Left lung (tissue), 10 donors: ENCODE measurements around the gene PSME2. TPM values are rescaled to one million over a fixed set of nuclear protein-coding genes. Genes with fewer than 3 reads are reported as not detected.
A peak's percentile ranks its signal among the peaks of the same experiment; 100 is the strongest.

Source experiments
- ATAC-seq: fragments of 200-7000 bp; cut with Tn5 transposase; one replicate; pipeline ENCODE4 v1.9.1; 2020; ENCODE audit warnings: moderate library complexity
- DNase-seq, 4 donors: peaks; one replicate each; pipeline ENCODE4 v3.0.0-alpha.2; 2013 to 2020
- H3K27ac ChIP-seq, 2 donors: fragments of 200-600 bp; sonication (generic) in 1 of 2; one replicate each; pipeline versions ENCODE4 v1.5.0 to v1.8.0; 2020 to 2021
- H3K27me3 ChIP-seq, 2 donors: fragments of 200-600 bp; sonication (generic) in 1 of 2; one replicate each; pipeline versions ENCODE4 v1.5.0 to v1.8.0; 2020 to 2021
- H3K36me3 ChIP-seq, 2 donors: fragments of 200-600 bp; sonication (generic) in 1 of 2; one replicate each; pipeline versions ENCODE4 v1.5.0 to v1.8.0; 2020 to 2021
- H3K4me1 ChIP-seq, 2 donors: fragments of 200-600 bp; one replicate each; pipeline ENCODE4 v1.8.0; 2021
- H3K4me3 ChIP-seq, 2 donors: fragments of 200-600 bp; sonication (generic) in 1 of 2; one replicate each; pipeline versions ENCODE4 v1.5.0 to v1.8.0; 2020 to 2021; ENCODE audit warnings: mild to moderate bottlenecking in 1 of 2
- H3K9me3 ChIP-seq, 2 donors: fragments of 200-600 bp; sonication (generic) in 1 of 2; one replicate each; pipeline versions ENCODE4 v1.5.0 to v1.8.0; 2020 to 2021
- CTCF ChIP-seq, 2 donors: fragments of 200-600 bp; sonication (generic) in 1 of 2; IDR thresholded peaks; one replicate each; pipeline versions ENCODE4 v1.5.0 to v1.8.0; 2021; ENCODE audit warnings: antibody characterized with exemption in 2 of 2
- intact Hi-C, 2 donors: fragments of 100-400 bp; cut with DNase I; formaldehyde crosslinking; loops; one replicate each; pipeline versions ENCODE4 v1.11.2 to v1.14.2; 2022
- polyA plus RNA-seq, 6 donors: library from polyadenylated mRNA; unstranded; fragments of 120-200 nt; gene quantifications; one replicate each; pipeline ENCODE4 v1.2.1, GENCODE V29; 2013; ENCODE audit not compliant: insufficient read length in 6 of 6
- total RNA-seq, 2 donors: library from RNA; stranded (reverse); fragmentation: NEBNext Ultra II Directional; extraction: Animal tissue kit (Norgen Biotek cat#: 25700); gene quantifications; one replicate each; pipeline ENCODE4 v1.2.1, GENCODE V29; 2021
- donor health status: DM: no; HTN: yes; CAD: no.
- donor health status: DM: no; HTN: no; CAD: no.

The PSME2 gene
- total and polyA plus RNA-seq, 8 donors = 126 to 224 (median 159) TPM

- Histone ChIP-seq H3K4me3 (no peak overlapping the region), H3K9me3 (no peaks in the 10 kb centered on the region), H3K27me3 (no peaks in the 10 kb centered on the region), H3K36me3 (peaks cover 0 to 81% of the 10 kb centered on the region in 2 donors), H3K4me1 (peaks cover 6 to 24% of the 10 kb centered on the region in 2 donors), H3K27ac (no peak overlapping the region)
- ATAC-seq = no peak
- DNase-seq = peak in 1 of 4 donors; percentile 70
- TF ChIP-seq CTCF (IDR thresholded peaks at IDR 0.05) = no peak
- intact Hi-C loops = no loop called here
These were observed 37.9 kb upstream of the PSME2 start for GRCh38 chr14:24184104-24184970.

GRCh38 chr14:24183014-24183481 lies 36.6 kb upstream of the PSME2 start:
- Histone ChIP-seq H3K27me3 (no peaks in the 10 kb centered on the region), H3K4me3 (no peak overlapping the region), H3K36me3 (peaks cover 0 to 94% of the 10 kb centered on the region in 2 donors), H3K9me3 (no peaks in the 10 kb centered on the region), H3K4me1 (peaks cover 5 to 12% of the 10 kb centered on the region in 2 donors), H3K27ac (no peak overlapping the region)
- intact Hi-C loops = no loop called here
- TF ChIP-seq CTCF (IDR thresholded peaks at IDR 0.05) = no peak
- ATAC-seq (no peak), DNase-seq (peak in 1 of 4 donors; percentile 72)

- peaks cover 0 to 100% of the 10 kb centered on the region in 2 donors for H3K36me3 ChIP-seq
- H3K4me1 ChIP-seq = peaks cover 0 to 5% of the 10 kb centered on the region in 2 donors
- DNase-seq = peak in 1 of 4 donors; percentile 73
- H3K27ac ChIP-seq = no peak overlapping the region
- no peaks in the 10 kb centered on the region for H3K9me3 ChIP-seq
- ATAC-seq = no peak
- no peak for TF ChIP-seq CTCF (IDR thresholded peaks at IDR 0.05)
- intact Hi-C loops = no loop called here
- no peaks in the 10 kb centered on the region for H3K27me3 ChIP-seq
- H3K4me3 ChIP-seq = no peak overlapping the region
These were observed 35.9 kb upstream of the PSME2 start for GRCh38 chr14:24182110-24182882.

GRCh38 chr14:24181371-24182077 lies 35.1 kb upstream of the PSME2 start:
- Histone ChIP-seq H3K36me3 (peaks cover 0 to 100% of the 10 kb centered on the region in 2 donors), H3K27ac (no peak overlapping the region), H3K9me3 (no peaks in the 10 kb centered on the region), H3K27me3 (no peaks in the 10 kb centered on the region), H3K4me1 (no peaks in the 10 kb centered on the region), H3K4me3 (no peak overlapping the region)
- TF ChIP-seq CTCF (IDR thresholded peaks at IDR 0.05) = no peak
- peak in 1 of 4 donors; percentile 63 for DNase-seq
- intact Hi-C loops = no loop called here
- no peak for ATAC-seq
